T47D (cell line): ENCODE results near the gene CNN3.
"Not testable (repeated sequence)": the region's sequence is repeated elsewhere in the genome, so short reads cannot be mapped to it uniquely, and the experiment has no call there.

Source experiments
- DNase-seq, 2 experiments: peaks; one replicate each; pipeline versions ENCODE4 v3.0.0 to v3.0.0-alpha.2; 2011 to 2012; ENCODE audit warnings: low read depth in 1 of 2, low spot score in 1 of 2
- JUND ChIP-seq: IDR thresholded peaks from 2 replicates; pipeline ENCODE4 v1.6.1; 2012; ENCODE audit warnings: low read depth
- in situ Hi-C: cut with HindIII; loops from 2 replicates; pipeline ENCODE4 v1.10.0; 2016; ENCODE audit warnings: low sequenced_read_pairs, low pct_unique_long_range_greater_than_20kb

Gene CNN3

GRCh38 chr1:94955767-94956632 lies 29.1 kb upstream of the CNN3 start:
- in situ Hi-C loops = no loop called here
- DNase-seq = peak in 1 of 2 experiments; percentile 76
- no peak for TF ChIP-seq JUND

- no peak for DNase-seq
- in situ Hi-C loops = no loop called here
- no peak for TF ChIP-seq JUND
Measured at GRCh38 chr1:94954263-94955220, 27.6 kb upstream of the CNN3 start.

DNA sequence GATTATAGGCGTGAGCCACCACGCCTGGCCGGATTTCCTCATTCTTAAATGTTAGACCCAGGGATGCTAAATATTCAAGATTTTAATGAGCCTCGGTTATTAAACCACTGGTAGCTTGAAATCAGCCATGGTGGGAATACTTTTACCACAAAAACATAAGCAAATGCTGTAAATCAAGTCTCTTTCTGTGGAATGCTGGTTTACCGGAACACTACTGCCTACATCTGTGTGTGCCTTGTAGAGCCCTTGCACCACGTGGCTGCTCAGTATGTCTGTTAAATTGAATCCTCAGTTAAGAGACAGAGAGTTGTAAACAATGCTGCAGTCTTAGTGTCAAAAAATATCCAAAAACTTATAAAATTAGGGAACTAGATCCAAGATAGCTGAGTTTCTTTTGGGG lies 26.8 kb upstream of the CNN3 start:
- DNase-seq = no peak
- no peak for TF ChIP-seq JUND
- in situ Hi-C loops = no loop called here

GRCh38 chr1:94953107-94953506 lies 26.2 kb upstream of the CNN3 start:
- no peak for DNase-seq
- no peak for TF ChIP-seq JUND
- in situ Hi-C loops = no loop called here

DNA sequence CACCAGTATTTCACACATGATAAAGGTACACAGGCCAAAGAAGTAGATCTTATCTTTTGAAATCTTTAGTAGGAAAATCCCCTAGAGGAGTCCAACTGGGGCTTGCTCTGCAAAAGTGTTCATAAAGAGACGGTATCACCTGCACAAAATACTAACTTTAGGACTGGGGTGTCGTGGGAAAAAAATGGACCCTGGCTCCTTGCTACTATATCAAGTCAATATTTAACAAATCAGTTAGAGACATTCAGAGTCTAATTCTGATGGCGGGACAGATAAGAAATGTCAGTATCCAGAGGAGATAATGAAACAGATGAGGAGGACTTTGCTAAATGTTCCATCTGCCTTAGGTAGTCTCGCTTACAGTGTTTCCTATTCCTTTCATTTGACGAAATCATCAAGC lies 25.6 kb upstream of the CNN3 start:
- in situ Hi-C loops = no loop called here
- TF ChIP-seq JUND = no peak

DNA sequence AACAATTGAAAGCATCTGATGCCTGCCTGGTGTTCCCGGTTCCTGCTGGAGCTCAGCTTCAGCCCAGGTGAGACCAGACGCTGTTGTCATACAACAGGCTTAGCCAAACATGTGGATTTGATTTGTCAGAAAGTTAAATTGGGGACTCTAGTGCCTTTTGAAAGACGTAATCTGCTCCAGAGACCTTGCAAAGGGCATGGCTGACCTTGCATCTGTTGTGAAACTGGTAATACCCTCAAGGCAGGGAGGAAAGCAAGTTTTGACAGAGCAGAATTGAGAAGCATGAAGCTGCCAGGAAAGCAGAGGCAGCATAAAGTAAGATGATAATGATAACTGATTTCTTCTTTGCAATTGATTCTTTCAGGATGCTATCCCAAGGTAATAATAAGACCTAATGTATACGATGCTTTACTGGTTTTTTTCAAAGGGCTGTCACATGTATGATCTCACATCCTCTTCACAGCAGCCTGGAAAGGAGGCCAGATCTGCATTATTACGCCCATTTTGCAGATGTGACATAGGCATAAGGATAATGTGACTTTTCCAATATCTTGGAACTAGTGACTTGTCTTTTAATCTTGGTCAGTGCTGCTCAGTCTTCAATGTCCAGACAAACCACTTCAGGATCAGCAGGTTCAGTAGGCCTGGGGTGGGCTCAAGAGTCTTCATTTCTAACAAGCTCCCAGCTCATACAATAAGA lies 24.7 kb upstream of the CNN3 start:
- in situ Hi-C loops = no loop called here
- no peak for TF ChIP-seq JUND
- DNase-seq = no peak

More for the DNA sequence above, 25.6 kb upstream of the CNN3 start:
- DNase-seq = no peak

DNA sequence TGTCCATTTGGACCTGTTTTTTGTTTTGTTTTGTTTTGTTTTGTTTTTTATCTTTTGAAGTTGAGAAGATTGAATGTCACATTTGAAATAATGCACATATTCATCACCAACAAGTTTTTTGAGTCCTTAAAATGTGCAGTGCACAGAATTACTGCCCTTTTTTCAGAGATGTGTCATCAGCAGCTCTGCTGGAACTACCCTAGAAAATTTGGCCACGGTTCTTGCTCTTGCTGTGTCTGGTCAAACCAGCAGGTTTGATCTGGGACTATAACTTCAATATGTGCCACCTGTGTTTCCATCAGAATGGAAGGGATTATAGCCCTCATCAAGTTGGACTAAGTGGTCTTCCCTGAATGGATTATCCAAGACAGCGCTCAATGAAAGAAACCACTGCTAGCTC lies 24.1 kb upstream of the CNN3 start:
- in situ Hi-C loops = no loop called here
- no peak for TF ChIP-seq JUND
- DNase-seq = no peak

GRCh38 chr1:94949681-94950661 lies 23.1 kb upstream of the CNN3 start:
- DNase-seq = no peak
- in situ Hi-C loops = no loop called here
- no peak for TF ChIP-seq JUND

GRCh38 chr1:94947437-94947836 lies 20.5 kb upstream of the CNN3 start:
- no peak for TF ChIP-seq JUND
- DNase-seq = no peak
- in situ Hi-C loops = no loop called here

- no peak for TF ChIP-seq JUND
- in situ Hi-C loops = no loop called here
- DNase-seq = no peak
Measured at GRCh38 chr1:94946886-94947285, 20.0 kb upstream of the CNN3 start.

- in situ Hi-C loops = no loop called here
- TF ChIP-seq JUND = no peak
- DNase-seq = no peak
Measured at GRCh38 chr1:94942171-94943128, 15.5 kb upstream of the CNN3 start.

GRCh38 chr1:94941480-94941879 lies 14.6 kb upstream of the CNN3 start:
- DNase-seq, in situ Hi-C loops: not testable (repeated sequence)
